HepG2 (cell line): ENCODE measurements around the gene DUSP7. TPM values are rescaled to one million over a fixed set of nuclear protein-coding genes. Genes with fewer than 3 reads are reported as not detected.

ENCODE experiments used
- ATAC-seq: fragments of 200-7000 bp; cut with Tn5 transposase; 3 replicates; pipeline ENCODE4 v1.9.1; 2020; ENCODE audit warnings: mild to moderate bottlenecking, moderate library complexity
- BruUV-seq: library from RNA; stranded (reverse); fragments of 400-500 nt; replicated peaks from 2 replicates; lab custom pipeline; 2021; lab: Mats Ljungman, UMichigan
- CTCF ChIA-PET: fragments of 300-600 bp; formaldehyde crosslinking; extraction: SDS; loops from one replicate; lab custom pipeline; 2021; ENCODE audit warnings: low total read pairs, inconsistent platforms, low intra/inter-chr PET ratio; lab: Yijun Ruan, JAX
- POLR2A ChIA-PET: fragments of 350-600 bp; sonication (Branson Sonifier 250); formaldehyde crosslinking; loops from one replicate; lab custom pipeline; 2020; ENCODE audit warnings: antibody characterized with exemption, inconsistent platforms; lab: Yijun Ruan, JAX
- DNase-seq: peaks from one replicate; pipeline ENCODE4 v3.0.0-alpha.2; 2015; ENCODE audit warnings: low spot score
- FAIRE-seq: peaks from 3 replicates; lab custom pipeline; 2011; peaks lifted over from hg19 to GRCh38; lab: Jason Lieb, UNC
- H2AFZ ChIP-seq: one replicate; pipeline ENCODE4 v1.6.1; 2011; ENCODE audit warnings: low read length, inconsistent platforms
- H3K27ac ChIP-seq: fragments of 300-600 bp; 3 replicates; pipeline ENCODE4 v1.8.0; 2011; ENCODE audit warnings: mixed run types, mild to moderate bottlenecking, mixed read lengths, low read length, inconsistent platforms; ENCODE audit not compliant: insufficient read depth; ENCODE audit errors: extremely low read length
- H3K27me3 ChIP-seq, 2 experiments: fragments of 200-600 bp in 1 of 2; 2 replicates in 1 of 2; 3 replicates in 1 of 2; pipeline versions ENCODE4 v1.6.0 to v1.8.0; 2011; ENCODE audit warnings: low read length in 2 of 2, mild to moderate bottlenecking in 2 of 2, moderate library complexity in 2 of 2, inconsistent platforms in 1 of 2; ENCODE audit not compliant: insufficient read depth in 2 of 2, control insufficient read depth in 1 of 2
- H3K36me3 ChIP-seq, 2 experiments: fragments of 200-600 bp in 1 of 2; replicated peaks in 1 of 2; 2 replicates in 1 of 2; 3 replicates in 1 of 2; pipeline versions ENCODE4 v1.5.1 to v1.8.0; 2011; ENCODE audit warnings: low read length in 2 of 2, inconsistent platforms in 1 of 2; ENCODE audit not compliant: insufficient read depth in 2 of 2, control insufficient read depth in 1 of 2
- H3K4me1 ChIP-seq: 2 replicates; pipeline ENCODE4 v1.5.1; 2012; ENCODE audit warnings: low read length, inconsistent platforms; ENCODE audit not compliant: insufficient read depth
- H3K4me2 ChIP-seq: 2 replicates; pipeline ENCODE4 v1.6.0; 2011; ENCODE audit warnings: low read depth, low read length, inconsistent platforms
- H3K4me3 ChIP-seq, 3 experiments: fragments of 200-600 bp in 1 of 3; sonication (generic), shearing (Covaris generic) in 1 of 3; replicated peaks in 1 of 3; 2 replicates each; pipeline ENCODE4 v1.5.1; 2011 to 2016; ENCODE audit warnings: low read length in 3 of 3, inconsistent platforms in 2 of 3, low read depth in 2 of 3, mild to moderate bottlenecking in 2 of 3, control low read depth in 1 of 3, mixed read lengths in 1 of 3; ENCODE audit not compliant: insufficient read depth in 1 of 3
- H3K79me2 ChIP-seq: one replicate; pipeline ENCODE4 v1.6.1; 2011; ENCODE audit warnings: low read length, inconsistent platforms; ENCODE audit not compliant: insufficient read depth
- H3K9ac ChIP-seq: 2 replicates; pipeline ENCODE4 v1.6.0; 2011; ENCODE audit warnings: mild to moderate bottlenecking, low read depth, low read length, inconsistent platforms; ENCODE audit not compliant: insufficient read depth
- H3K9me3 ChIP-seq: 2 replicates; pipeline ENCODE4 v1.5.1; 2012; ENCODE audit warnings: mild to moderate bottlenecking, low read length
- H4K20me1 ChIP-seq: 2 replicates; pipeline ENCODE4 v1.6.0; 2011; ENCODE audit warnings: inconsistent platforms, mild to moderate bottlenecking, low read length, moderate library complexity; ENCODE audit not compliant: insufficient read depth
- AHDC1 ChIP-seq: sonication (generic); formaldehyde crosslinking; IDR thresholded peaks from 2 replicates; pipeline ENCODE4 v1.5.1; 2020; ENCODE audit warnings: mild to moderate bottlenecking, missing genetic modification reagents, borderline replicate concordance
- MEIS2 ChIP-seq: sonication (generic); formaldehyde crosslinking; IDR thresholded peaks from 2 replicates; pipeline ENCODE4 v1.9.0; 2021; ENCODE audit warnings: mild to moderate bottlenecking, missing genetic modification reagents
- SAFB2 ChIP-seq: sonication (generic); formaldehyde crosslinking; IDR thresholded peaks from 2 replicates; pipeline ENCODE4 v1.5.1; 2020; ENCODE audit warnings: missing genetic modification reagents, low read depth, mild to moderate bottlenecking, borderline replicate concordance
- TCF7L2 ChIP-seq: IDR thresholded peaks from 2 replicates; pipeline ENCODE4 v1.6.1; 2011; ENCODE audit warnings: mild to moderate bottlenecking, low read depth, low read length, moderate library complexity
- ZNF205 ChIP-seq: IDR thresholded peaks from 2 replicates; pipeline ENCODE4 v1.6.1; 2018; ENCODE audit warnings: missing biosample characterization, missing genetic modification reagents
- WGBS: methylation state at CpG from one replicate; pipeline ENCODE4 v1.1.6; 2017; ENCODE audit warnings: low lambda C conversion rate; 5-methylcytosine and 5-hydroxymethylcytosine counted together
- in situ Hi-C: cut with HindIII; loops from 2 replicates; pipeline ENCODE4 v1.10.0; 2017; ENCODE audit warnings: low pct_unique_long_range_greater_than_20kb; ENCODE audit not compliant: extremely low pct_ligation_motif_present
- intact Hi-C: fragments of 100-400 bp; cut with micrococcal nuclease; formaldehyde crosslinking; loops from one replicate; pipeline ENCODE4 v1.10.0; 2022; ENCODE audit not compliant: unreplicated experiment
- polyA plus RNA-seq, 8 experiments: library from polyadenylated mRNA; depleted of rRNA in 3 of 8; stranded (reverse) in 7 of 8; unstranded in 1 of 8; fragments of >200 nt; fragmentation: Illumina TruSeq in 4 of 8; extraction: Trizol in 4 of 8; gene quantifications; 2 replicates each; pipeline versions ENCODE4 v1.2.1 to v1.2.3, GENCODE V29; 2011 to 2016; ENCODE audit warnings: low read depth in 4 of 8, missing spikeins in 1 of 8, mixed read lengths in 1 of 8; ENCODE audit not compliant: insufficient read depth in 1 of 8
- total RNA-seq, 5 experiments: library from RNA; depleted of rRNA; stranded (reverse); fragments of >200 nt; fragmentation: Illumina TruSeq; extraction: Trizol; gene quantifications; 2 replicates each; pipeline ENCODE4 v1.2.3, GENCODE V29; 2016; ENCODE audit warnings: low read depth in 1 of 5
- TF ChIP-seq, protein P1 (sequence below): sonication (generic); formaldehyde crosslinking; IDR thresholded peaks from 2 replicates; pipeline ENCODE4 v1.8.1; 2023; ENCODE audit warnings: mild to moderate bottlenecking, missing genetic modification reagents
- TF ChIP-seq, protein P2 (sequence below): sonication (generic); formaldehyde crosslinking; IDR thresholded peaks from 2 replicates; pipeline ENCODE4 v1.4.0; 2020; ENCODE audit warnings: missing genetic modification reagents

DUSP7 gene
- total and polyA plus RNA-seq, 2 of the 13 experiments (the other 11 are each of a cell fraction or from before 2014, with no cell fraction given): 6.6 to 8.8 TPM

- no peaks in the 10 kb centered on the region for H3K36me3 ChIP-seq
- H4K20me1 ChIP-seq: no peaks in the 10 kb centered on the region
- no peak overlapping the region for H2AFZ ChIP-seq
- no peak for TF ChIP-seq SAFB2 (CRISPR knock-in tag)
- TF ChIP-seq, protein P1, sequence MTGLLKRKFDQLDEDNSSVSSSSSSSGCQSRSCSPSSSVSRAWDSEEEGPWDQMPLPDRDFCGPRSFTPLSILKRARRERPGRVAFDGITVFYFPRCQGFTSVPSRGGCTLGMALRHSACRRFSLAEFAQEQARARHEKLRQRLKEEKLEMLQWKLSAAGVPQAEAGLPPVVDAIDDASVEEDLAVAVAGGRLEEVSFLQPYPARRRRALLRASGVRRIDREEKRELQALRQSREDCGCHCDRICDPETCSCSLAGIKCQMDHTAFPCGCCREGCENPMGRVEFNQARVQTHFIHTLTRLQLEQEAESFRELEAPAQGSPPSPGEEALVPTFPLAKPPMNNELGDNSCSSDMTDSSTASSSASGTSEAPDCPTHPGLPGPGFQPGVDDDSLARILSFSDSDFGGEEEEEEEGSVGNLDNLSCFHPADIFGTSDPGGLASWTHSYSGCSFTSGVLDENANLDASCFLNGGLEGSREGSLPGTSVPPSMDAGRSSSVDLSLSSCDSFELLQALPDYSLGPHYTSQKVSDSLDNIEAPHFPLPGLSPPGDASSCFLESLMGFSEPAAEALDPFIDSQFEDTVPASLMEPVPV (CRISPR knock-in tag): no peak
- no peak for TF ChIP-seq MEIS2 (CRISPR knock-in tag)
- no peak overlapping the region for H3K27ac ChIP-seq
- H3K4me2 ChIP-seq: peak overlapping the region; percentile 73
- H3K9me3 ChIP-seq: no peaks in the 10 kb centered on the region
- H3K79me2 ChIP-seq: no peaks in the 10 kb centered on the region
- intact Hi-C loops (no loop called here), in situ Hi-C loops (loop anchor here (5.0 kb wide), 1 partner anchor 38 kb away; no protein-coding TSS in a partner anchor)
- FAIRE-seq (no peak), DNase-seq (no peak), ATAC-seq (no peak)
- H3K4me1 ChIP-seq: peaks cover 62% of the 10 kb centered on the region
- no peaks in the 10 kb centered on the region for H3K27me3 ChIP-seq
- H3K9ac ChIP-seq: peak overlapping the region; percentile 35; the same call in 1 of the 2 replicates
- H3K4me3 ChIP-seq: peak overlapping the region in 1 of 3 experiments; percentile 58; a peak in 2 of 6 replicates
- ChIA-PET POLR2A (interaction anchor here (0.6 to 4.3 kb wide), 8 partner anchors 11 to 403 kb away, joined by 3 to 20 read pairs (median 4); partner anchors contain the start of genes DUSP7, POC1A and RPL29), CTCF (interaction anchor here (1.7 kb wide), 1 partner anchor 26 kb away, joined by 3 read pairs; no protein-coding TSS in a partner anchor)
- BruUV-seq: no TSS peak
- 62% methylated on average over 8 of the region's 8 CpGs for WGBS
These were observed 15.8 kb downstream of the DUSP7 start for GRCh38 chr3:52040600-52040999.

DNA sequence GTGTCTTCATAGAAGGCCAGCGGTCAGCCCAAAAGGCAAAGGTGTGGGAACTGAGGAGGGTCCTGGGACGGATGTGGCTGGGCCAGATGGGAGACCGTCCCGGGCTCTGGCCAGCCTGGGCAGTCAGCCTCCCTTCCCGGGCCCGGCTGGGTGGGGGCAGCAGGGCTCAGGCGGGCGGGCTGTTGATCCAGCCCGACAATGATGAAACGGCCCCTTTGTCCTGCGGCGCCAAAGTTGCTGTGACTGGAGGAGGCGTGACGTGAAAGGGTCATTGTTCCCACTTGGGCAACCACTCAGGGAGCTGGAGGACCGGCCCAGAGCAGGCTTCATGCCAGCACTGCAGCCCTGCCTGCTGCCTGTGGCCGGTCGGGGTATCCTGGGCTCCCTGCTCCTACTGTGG, 16.5 kb downstream of the DUSP7 start:
- BruUV-seq: no TSS peak
- POLR2A ChIA-PET: interaction anchor here (0.6 to 4.3 kb wide), 8 partner anchors 10 to 404 kb away, joined by 3 to 20 read pairs (median 4); partner anchors contain the start of genes DUSP7, POC1A and RPL29
- H3K27me3 ChIP-seq: no peaks in the 10 kb centered on the region
- intact Hi-C loops (no loop called here), in situ Hi-C loops (loop anchor here (5.0 kb wide), 1 partner anchor 38 kb away; no protein-coding TSS in a partner anchor)
- H3K4me3 ChIP-seq: peak overlapping the region in 1 of 3 experiments; percentile 58; a peak in 2 of 6 replicates
- no peaks in the 10 kb centered on the region for H3K36me3 ChIP-seq
- no peaks in the 10 kb centered on the region for H4K20me1 ChIP-seq
- peaks cover 63% of the 10 kb centered on the region for H3K4me1 ChIP-seq
- peak overlapping the region; percentile 35 for H3K9ac ChIP-seq
- H3K9me3 ChIP-seq: no peaks in the 10 kb centered on the region
- no peak overlapping the region for H2AFZ ChIP-seq
- peak; percentile 75 for FAIRE-seq
- H3K4me2 ChIP-seq: peak overlapping the region; percentile 73
- CTCF ChIA-PET: no interaction called here
- ATAC-seq: peak; percentile 79
- WGBS: 4% methylated on average over 4 of the region's 17 CpGs
- H3K27ac ChIP-seq: no peak overlapping the region
- DNase-seq: peak; percentile 93
- no peaks in the 10 kb centered on the region for H3K79me2 ChIP-seq
- 0 out of 2 replicates have a peak, but pooled peaks have one; percentile 58 for TF ChIP-seq AHDC1 (CRISPR knock-in tag)
- peak; percentile 47; the same call in 1 of the 2 replicates for TF ChIP-seq ZNF205
- no peak for TF ChIP-seq TCF7L2
- TF ChIP-seq, protein P2, sequence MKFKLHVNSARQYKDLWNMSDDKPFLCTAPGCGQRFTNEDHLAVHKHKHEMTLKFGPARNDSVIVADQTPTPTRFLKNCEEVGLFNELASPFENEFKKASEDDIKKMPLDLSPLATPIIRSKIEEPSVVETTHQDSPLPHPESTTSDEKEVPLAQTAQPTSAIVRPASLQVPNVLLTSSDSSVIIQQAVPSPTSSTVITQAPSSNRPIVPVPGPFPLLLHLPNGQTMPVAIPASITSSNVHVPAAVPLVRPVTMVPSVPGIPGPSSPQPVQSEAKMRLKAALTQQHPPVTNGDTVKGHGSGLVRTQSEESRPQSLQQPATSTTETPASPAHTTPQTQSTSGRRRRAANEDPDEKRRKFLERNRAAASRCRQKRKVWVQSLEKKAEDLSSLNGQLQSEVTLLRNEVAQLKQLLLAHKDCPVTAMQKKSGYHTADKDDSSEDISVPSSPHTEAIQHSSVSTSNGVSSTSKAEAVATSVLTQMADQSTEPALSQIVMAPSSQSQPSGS (CRISPR knock-in tag): 0 out of 2 replicates have a peak, but pooled peaks have one; percentile 43
